ENCODE results near the gene REPIN1. TPM values are rescaled to one million over a fixed set of nuclear protein-coding genes. Genes with fewer than 3 reads are reported as not detected.
A peak's percentile ranks its signal among the peaks of the same experiment; 100 is the strongest.

Gene REPIN1
- 67.2 and 67.4 TPM in 2 replicates for total RNA-seq

- peaks cover 1% of the 10 kb centered on the region for H3K27me3 Mint-ChIP-seq (ENCODE audit: insufficient read depth)
- peaks cover 50% of the 10 kb centered on the region for H3K4me1 Mint-ChIP-seq (ENCODE audit: low read depth)
- DNase-seq (ENCODE audit: low spot score): peak; percentile 73
- no peaks in the 10 kb centered on the region for H3K9me3 Mint-ChIP-seq
- intact Hi-C loops (cut with micrococcal nuclease): loop anchor here (1.0 kb wide), 2 partner anchors 11 to 47 kb away; no protein-coding TSS in a partner anchor
- H3K27ac Mint-ChIP-seq: peak within 1 kb of the TSS; percentile 98
- H3K36me3 Mint-ChIP-seq (ENCODE audit: low read depth): peaks cover 17% of the 10 kb centered on the region
- H3K4me3 Mint-ChIP-seq: peak within 1 kb of the TSS; percentile 94
These were observed at the start of gene REPIN1 for GRCh38 chr7:150368096-150368883. REPIN1 (plus strand) TSS chr7:150368822; CDS start chr7:150369712, 890 bp downstream.

- peaks cover 25% of the 10 kb centered on the region for H3K36me3 Mint-ChIP-seq (ENCODE audit: low read depth)
- peaks cover 62% of the 10 kb centered on the region for H3K4me1 Mint-ChIP-seq (ENCODE audit: low read depth)
These were observed 46.9 kb upstream of the REPIN1 start for GRCh38 chr7:150321788-150322113.

GRCh38 chr7:150322114-150322832 lies 46.3 kb upstream of the REPIN1 start:
- Mint-ChIP-seq H3K27ac (peak overlapping the region; percentile 98), H3K4me1 (ENCODE audit: low read depth) (peaks cover 62% of the 10 kb centered on the region), H3K27me3 (ENCODE audit: insufficient read depth) (no peaks in the 10 kb centered on the region), H3K9me3 (no peaks in the 10 kb centered on the region), H3K36me3 (ENCODE audit: low read depth) (peaks cover 29% of the 10 kb centered on the region), H3K4me3 (peak overlapping the region; percentile 93)
- peak; percentile 67 for DNase-seq (ENCODE audit: low spot score)
- intact Hi-C loops (cut with micrococcal nuclease): loop anchor here (1.0 to 10.0 kb wide), 11 partner anchors 35 to 1293 kb away; partner anchors contain the start of genes ATP6V0E2, FASTK, PDIA4 and TMUB1

More at GRCh38 chr7:150321788-150322113, 46.9 kb upstream of the REPIN1 start:
- intact Hi-C loops (cut with micrococcal nuclease): loop anchor here (1.0 to 10.0 kb wide), 14 partner anchors 34 to 1293 kb away; partner anchors contain the start of genes ATP6V0E2, FASTK, GIMAP7 and PDIA4
- no peak for DNase-seq (ENCODE audit: low spot score)
- Mint-ChIP-seq H3K9me3 (no peaks in the 10 kb centered on the region), H3K27me3 (ENCODE audit: insufficient read depth) (no peaks in the 10 kb centered on the region), H3K4me3 (peak overlapping the region; percentile 93), H3K27ac (peak overlapping the region; percentile 98)

GRCh38 chr7:150322833-150323681 lies 45.6 kb upstream of the REPIN1 start, which contains the start of the genes ACTR3C and LRRC61:
ACTR3C (minus strand) TSS chr7:150323545; CDS start chr7:150295296, 28,249 bp downstream.
LRRC61 (plus strand) TSS chr7:150323355; CDS start chr7:150336862, 13,507 bp downstream.
- Mint-ChIP-seq H3K4me3 (peak within 1 kb of the TSS; percentile 97), H3K27ac (peak within 1 kb of the TSS; percentile 99), H3K36me3 (ENCODE audit: low read depth) (peaks cover 30% of the 10 kb centered on the region), H3K4me1 (ENCODE audit: low read depth) (peaks cover 62% of the 10 kb centered on the region), H3K9me3 (no peaks in the 10 kb centered on the region), H3K27me3 (ENCODE audit: insufficient read depth) (no peaks in the 10 kb centered on the region)
- peak; percentile 64 for DNase-seq (ENCODE audit: low spot score)
- intact Hi-C loops (cut with micrococcal nuclease): loop anchor here (1.0 to 10.0 kb wide), 12 partner anchors 36 to 1294 kb away; partner anchors contain the start of genes ATP6V0E2, FASTK, PDIA4 and TMUB1

- intact Hi-C loops (cut with micrococcal nuclease): loop anchor here (1.0 to 10.0 kb wide), 11 partner anchors 32 to 1295 kb away; partner anchors contain the start of genes ATP6V0E2, FASTK, PDIA4 and TMUB1
- peak overlapping the region; percentile 97 for H3K4me3 Mint-ChIP-seq
- no peak for DNase-seq (ENCODE audit: low spot score)
- H3K9me3 Mint-ChIP-seq: no peaks in the 10 kb centered on the region
- peak overlapping the region; percentile 99 for H3K27ac Mint-ChIP-seq
- H3K4me1 Mint-ChIP-seq (ENCODE audit: low read depth): peaks cover 62% of the 10 kb centered on the region
- peaks cover 32% of the 10 kb centered on the region for H3K36me3 Mint-ChIP-seq (ENCODE audit: low read depth)
- no peaks in the 10 kb centered on the region for H3K27me3 Mint-ChIP-seq (ENCODE audit: insufficient read depth)
These were observed 44.8 kb upstream of the REPIN1 start for GRCh38 chr7:150323682-150324372.

- no peak for DNase-seq (ENCODE audit: low spot score)
- H3K4me1 Mint-ChIP-seq (ENCODE audit: low read depth): peaks cover 62% of the 10 kb centered on the region
- H3K27ac Mint-ChIP-seq: peak overlapping the region; percentile 99
- H3K27me3 Mint-ChIP-seq (ENCODE audit: insufficient read depth): no peaks in the 10 kb centered on the region
- intact Hi-C loops (cut with micrococcal nuclease): loop anchor here (1.0 to 10.0 kb wide), 7 partner anchors 32 to 758 kb away; partner anchors contain the start of genes FASTK and TMUB1
- H3K36me3 Mint-ChIP-seq (ENCODE audit: low read depth): peaks cover 34% of the 10 kb centered on the region
- H3K9me3 Mint-ChIP-seq: no peaks in the 10 kb centered on the region
- peak overlapping the region; percentile 97 for H3K4me3 Mint-ChIP-seq
These were observed 44.2 kb upstream of the REPIN1 start for GRCh38 chr7:150324373-150324961.

- Mint-ChIP-seq H3K4me1 (ENCODE audit: low read depth) (peaks cover 55% of the 10 kb centered on the region), H3K4me3 (peak overlapping the region; percentile 97), H3K9me3 (no peaks in the 10 kb centered on the region), H3K27ac (peak overlapping the region; percentile 83), H3K27me3 (ENCODE audit: insufficient read depth) (no peaks in the 10 kb centered on the region), H3K36me3 (ENCODE audit: low read depth) (peaks cover 30% of the 10 kb centered on the region)
- intact Hi-C loops (cut with micrococcal nuclease): loop anchor here (10.0 kb wide), 1 partner anchor 690 kb away; no protein-coding TSS in a partner anchor
- DNase-seq (ENCODE audit: low spot score): no peak
These were observed 43.5 kb upstream of the REPIN1 start for GRCh38 chr7:150325110-150325611.

GRCh38 chr7:150325901-150326300 lies 42.7 kb upstream of the REPIN1 start:
- no peaks in the 10 kb centered on the region for H3K9me3 Mint-ChIP-seq
- H3K27ac Mint-ChIP-seq: no peak overlapping the region
- peak overlapping the region; percentile 1 for H3K4me3 Mint-ChIP-seq
- intact Hi-C loops (cut with micrococcal nuclease): loop anchor here (10.0 kb wide), 1 partner anchor 689 kb away; no protein-coding TSS in a partner anchor
- DNase-seq (ENCODE audit: low spot score): no peak
- H3K27me3 Mint-ChIP-seq (ENCODE audit: insufficient read depth): no peaks in the 10 kb centered on the region
- peaks cover 49% of the 10 kb centered on the region for H3K4me1 Mint-ChIP-seq (ENCODE audit: low read depth)
- peaks cover 30% of the 10 kb centered on the region for H3K36me3 Mint-ChIP-seq (ENCODE audit: low read depth)

GRCh38 chr7:150326657-150327268 lies 41.9 kb upstream of the REPIN1 start:
- H3K27ac Mint-ChIP-seq: no peak overlapping the region
- no peak overlapping the region for H3K4me3 Mint-ChIP-seq
- no peak for DNase-seq (ENCODE audit: low spot score)
- no peaks in the 10 kb centered on the region for H3K9me3 Mint-ChIP-seq
- no peaks in the 10 kb centered on the region for H3K27me3 Mint-ChIP-seq (ENCODE audit: insufficient read depth)
- H3K36me3 Mint-ChIP-seq (ENCODE audit: low read depth): peaks cover 31% of the 10 kb centered on the region
- peaks cover 40% of the 10 kb centered on the region for H3K4me1 Mint-ChIP-seq (ENCODE audit: low read depth)
- intact Hi-C loops (cut with micrococcal nuclease): loop anchor here (10.0 kb wide), 1 partner anchor 688 kb away; no protein-coding TSS in a partner anchor

- no peaks in the 10 kb centered on the region for H3K9me3 Mint-ChIP-seq
- peaks cover 34% of the 10 kb centered on the region for H3K36me3 Mint-ChIP-seq (ENCODE audit: low read depth)
- H3K4me1 Mint-ChIP-seq (ENCODE audit: low read depth): peaks cover 35% of the 10 kb centered on the region
- intact Hi-C loops (cut with micrococcal nuclease): loop anchor here (10.0 kb wide), 1 partner anchor 687 kb away; no protein-coding TSS in a partner anchor
- H3K27ac Mint-ChIP-seq: no peak overlapping the region
- no peak for DNase-seq (ENCODE audit: low spot score)
- H3K27me3 Mint-ChIP-seq (ENCODE audit: insufficient read depth): no peaks in the 10 kb centered on the region
- no peak overlapping the region for H3K4me3 Mint-ChIP-seq
These were observed 41.3 kb upstream of the REPIN1 start for GRCh38 chr7:150327308-150327707.

Data from activated T-helper 1 cell treated with anti-CD3 and anti-CD28 coated beads, Interleukin-12 subunit alpha, Interleukin-12 subunit beta, Interleukin-2, Interleukin-4 antibody, amounts not matched to agents 30 ng/mL and 10 ng/mL and 1 ng/mL, durations not matched to agents 14 hours and 24 hours and 36 hours (primary cell).